Lower leg skin (tissue), 3 donors: ENCODE data around the gene GPSM1.

Experiments
- POLR2A ChIP-seq, 2 donors: fragments of 450-650 bp; IDR thresholded peaks; one replicate each; pipeline ENCODE4 v1.6.1; 2016 to 2017; ENCODE audit warnings: antibody characterized with exemption in 2 of 2, mild to moderate bottlenecking in 1 of 2, moderate library complexity in 1 of 2
- TF ChIP-seq, protein P1 (sequence below), 3 donors: fragments of 450-650 bp; IDR thresholded peaks; one replicate each; pipeline ENCODE4 v1.5.1; 2016; ENCODE audit warnings: antibody characterized with exemption in 3 of 3, mild to moderate bottlenecking in 3 of 3, moderate library complexity in 2 of 3

DNA sequence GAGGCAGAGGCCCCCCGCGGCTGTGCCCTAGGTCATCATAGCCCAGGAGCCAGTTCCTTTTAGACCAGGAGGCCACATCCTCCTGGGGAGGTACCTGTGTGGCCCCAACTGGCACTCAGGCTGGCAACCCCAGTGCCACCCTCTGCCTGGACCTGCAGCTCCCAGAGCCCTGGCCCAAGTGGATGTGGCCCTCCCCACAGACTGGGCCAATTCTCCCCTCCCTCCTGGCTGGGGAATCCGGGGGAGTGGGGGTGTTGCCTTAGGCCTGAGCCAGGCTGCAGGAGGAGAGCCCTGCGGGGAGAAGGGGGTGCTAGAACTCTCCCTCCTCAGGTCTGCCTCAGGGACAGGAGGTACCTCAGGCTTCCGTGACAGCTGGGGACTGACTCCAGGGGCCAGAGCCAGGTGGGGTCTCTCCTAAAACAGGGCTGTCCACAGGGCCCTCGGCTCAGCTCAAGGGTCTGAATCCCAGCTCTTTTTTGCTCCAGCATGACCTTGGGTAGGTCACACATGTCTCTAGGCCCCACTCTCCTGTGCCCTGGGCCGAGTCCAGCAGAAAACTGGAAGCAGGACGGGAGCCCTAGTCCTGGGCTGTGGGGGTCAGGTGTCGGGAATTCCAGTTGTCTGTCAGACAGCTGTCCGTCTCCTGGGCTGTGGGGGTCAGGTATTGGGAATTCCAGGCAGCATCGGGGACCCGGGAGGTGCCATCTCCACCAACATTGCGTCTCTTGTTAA lies 26.6 kb downstream of the GPSM1 start:
- no peak for TF ChIP-seq POLR2A (IDR thresholded peaks at IDR 0.05)
- TF ChIP-seq, protein P1, sequence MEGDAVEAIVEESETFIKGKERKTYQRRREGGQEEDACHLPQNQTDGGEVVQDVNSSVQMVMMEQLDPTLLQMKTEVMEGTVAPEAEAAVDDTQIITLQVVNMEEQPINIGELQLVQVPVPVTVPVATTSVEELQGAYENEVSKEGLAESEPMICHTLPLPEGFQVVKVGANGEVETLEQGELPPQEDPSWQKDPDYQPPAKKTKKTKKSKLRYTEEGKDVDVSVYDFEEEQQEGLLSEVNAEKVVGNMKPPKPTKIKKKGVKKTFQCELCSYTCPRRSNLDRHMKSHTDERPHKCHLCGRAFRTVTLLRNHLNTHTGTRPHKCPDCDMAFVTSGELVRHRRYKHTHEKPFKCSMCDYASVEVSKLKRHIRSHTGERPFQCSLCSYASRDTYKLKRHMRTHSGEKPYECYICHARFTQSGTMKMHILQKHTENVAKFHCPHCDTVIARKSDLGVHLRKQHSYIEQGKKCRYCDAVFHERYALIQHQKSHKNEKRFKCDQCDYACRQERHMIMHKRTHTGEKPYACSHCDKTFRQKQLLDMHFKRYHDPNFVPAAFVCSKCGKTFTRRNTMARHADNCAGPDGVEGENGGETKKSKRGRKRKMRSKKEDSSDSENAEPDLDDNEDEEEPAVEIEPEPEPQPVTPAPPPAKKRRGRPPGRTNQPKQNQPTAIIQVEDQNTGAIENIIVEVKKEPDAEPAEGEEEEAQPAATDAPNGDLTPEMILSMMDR (IDR thresholded peaks at IDR 0.05): no peak
